DMS153 (cell line): ENCODE measurements around the gene SNCA.

Experiments
- DNase-seq: peaks from one replicate; lab custom pipeline; 2025; lab: John Stamatoyannopoulos, UW

The SNCA gene

DNA sequence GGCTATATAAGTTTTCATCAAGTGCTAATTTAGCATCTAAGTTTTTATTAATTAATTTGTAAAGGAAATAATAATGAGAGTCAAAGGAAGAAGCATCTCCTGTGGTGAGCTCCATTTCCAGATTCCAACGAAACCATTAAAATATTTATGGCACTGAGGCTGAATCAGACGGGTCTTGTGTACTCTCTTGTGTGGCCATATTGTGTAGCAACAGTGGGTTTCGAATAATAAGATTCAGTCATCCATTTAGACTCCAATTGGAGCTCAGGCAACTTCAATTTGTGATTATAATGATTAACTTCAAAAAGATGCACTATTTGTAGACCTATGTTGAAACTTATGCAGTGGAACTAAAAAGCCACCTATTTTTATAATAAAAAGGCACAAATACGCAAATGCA lies 82.4 kb downstream of the SNCA start:
- no peak for DNase-seq

DNA sequence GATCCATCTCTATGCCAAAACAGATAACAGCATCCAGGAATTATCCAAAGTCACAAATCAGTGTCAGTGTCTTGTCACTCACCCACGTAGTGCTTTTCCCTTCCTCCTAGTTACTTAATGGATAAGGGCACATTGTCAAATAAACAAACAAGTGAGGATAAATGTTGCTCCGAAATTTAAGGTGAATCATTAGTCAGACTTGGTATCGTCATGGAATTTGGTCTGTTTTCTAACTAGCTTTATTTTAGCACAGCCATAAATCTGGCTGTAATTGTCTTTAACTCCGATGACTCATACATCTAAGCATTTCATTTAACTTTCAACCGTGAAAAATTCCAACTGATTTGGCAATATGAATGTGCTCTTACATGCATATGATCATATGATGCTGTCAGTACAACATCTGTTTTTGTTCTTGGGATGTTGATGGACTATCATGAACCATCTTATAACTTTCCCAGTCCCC lies 83.3 kb downstream of the SNCA start:
- DNase-seq = no peak

DNA sequence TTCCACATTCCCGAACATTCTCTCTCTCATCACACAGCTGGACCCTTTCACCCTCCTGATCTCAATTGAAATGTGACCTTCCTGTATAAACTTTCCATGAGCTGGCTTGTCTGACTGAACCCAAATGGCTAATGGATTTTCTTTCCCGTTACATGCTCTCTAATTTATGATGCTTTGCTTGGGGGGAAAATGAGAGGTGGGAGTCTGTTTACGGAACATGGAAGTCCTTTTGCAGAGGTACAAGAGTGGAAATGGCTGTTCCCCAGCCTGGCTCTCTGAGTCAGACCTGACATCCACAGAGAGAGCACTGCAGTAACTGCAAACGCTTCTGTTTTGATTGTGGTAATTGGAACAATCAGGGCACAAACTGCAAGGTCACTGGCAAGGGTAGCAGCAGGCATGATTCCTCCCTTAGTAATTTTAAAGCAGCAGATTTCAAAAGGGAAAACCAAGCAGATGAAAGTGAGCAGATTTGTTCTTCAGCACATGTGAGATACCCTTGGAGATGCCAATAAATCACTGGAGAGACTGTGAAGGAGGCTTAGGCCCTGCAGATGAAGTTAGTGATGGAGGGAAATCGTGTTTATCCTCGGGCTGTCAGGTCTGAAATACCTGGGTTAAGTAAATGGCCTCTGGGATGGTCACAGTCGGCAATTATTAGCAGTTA lies 83.9 kb downstream of the SNCA start:
- no peak for DNase-seq

DNA sequence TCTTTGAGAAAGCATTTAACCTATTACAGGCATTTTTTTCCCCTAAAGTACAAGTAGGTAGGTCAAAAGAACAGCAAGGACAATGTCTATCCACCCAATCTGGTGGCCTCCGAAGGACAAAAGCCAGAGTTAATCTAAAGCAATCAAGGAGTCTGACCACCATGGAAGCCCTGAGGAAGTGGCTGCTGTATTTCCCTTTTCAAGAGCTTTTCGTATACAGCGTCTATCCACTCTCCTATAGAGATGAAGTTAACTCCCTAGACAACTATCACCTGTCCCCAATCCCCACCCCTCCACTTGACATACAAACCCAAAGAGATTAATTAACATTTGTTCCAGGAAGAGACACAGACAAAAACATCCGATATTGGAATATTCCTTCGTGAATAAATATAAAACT lies 85.5 kb downstream of the SNCA start:
- DNase-seq = peak; percentile 13

DNA sequence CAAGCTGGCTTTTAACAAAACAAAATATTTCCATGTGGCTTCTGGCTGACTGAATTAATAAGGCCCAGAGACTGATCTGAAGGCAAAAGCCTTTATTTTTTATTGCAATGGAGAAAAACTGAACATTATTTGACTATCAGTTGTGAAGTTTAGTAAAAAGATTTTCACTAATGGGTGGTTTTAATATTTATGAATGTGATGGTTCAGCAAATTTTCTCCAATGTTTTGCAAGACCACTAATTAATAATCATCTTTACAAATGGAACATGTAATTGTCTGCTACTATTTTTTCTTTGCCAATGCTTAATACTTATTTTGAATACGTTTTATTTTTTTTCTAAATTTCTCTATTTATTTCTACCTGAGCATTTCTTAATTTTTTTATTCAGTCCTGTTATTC lies 90.6 kb downstream of the SNCA start:
- no peak for DNase-seq

DNA sequence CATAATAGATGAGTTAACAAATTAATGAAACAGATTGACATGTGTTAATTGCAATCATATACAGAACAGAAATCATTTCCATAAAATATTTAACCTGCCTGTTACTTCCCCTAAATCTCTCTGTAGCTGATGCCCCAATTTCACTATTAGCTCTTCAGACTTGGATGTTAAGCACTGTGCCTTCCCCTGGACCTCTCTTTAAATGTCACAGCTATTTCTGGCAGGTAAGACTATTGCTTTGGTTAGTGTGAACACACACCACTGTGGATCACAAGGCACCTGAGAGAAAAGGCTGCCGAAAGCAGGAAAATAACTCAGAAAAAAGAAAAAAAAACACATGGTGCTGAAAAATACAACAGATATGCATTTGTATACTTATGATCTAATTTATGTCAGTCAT lies 91.3 kb downstream of the SNCA start:
- DNase-seq = no peak

DNA sequence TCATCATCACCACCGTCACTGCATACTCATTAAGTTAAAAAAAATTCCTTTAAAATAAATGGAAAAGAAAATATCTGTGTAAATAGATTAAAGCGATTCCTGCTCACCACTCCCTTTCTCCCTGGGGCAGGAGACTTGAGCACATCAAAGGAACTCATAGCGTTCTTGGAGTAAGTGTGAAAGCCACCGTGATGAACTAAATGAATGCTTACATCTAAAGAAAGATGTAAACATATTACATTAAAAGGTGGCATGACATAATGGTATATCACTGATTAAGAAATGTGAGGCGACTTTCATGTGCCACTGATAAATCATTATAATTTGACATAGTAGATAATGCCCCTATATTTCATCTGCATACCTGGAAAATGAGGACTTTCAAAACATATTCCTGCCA lies 92.0 kb downstream of the SNCA start:
- no peak for DNase-seq

DNA sequence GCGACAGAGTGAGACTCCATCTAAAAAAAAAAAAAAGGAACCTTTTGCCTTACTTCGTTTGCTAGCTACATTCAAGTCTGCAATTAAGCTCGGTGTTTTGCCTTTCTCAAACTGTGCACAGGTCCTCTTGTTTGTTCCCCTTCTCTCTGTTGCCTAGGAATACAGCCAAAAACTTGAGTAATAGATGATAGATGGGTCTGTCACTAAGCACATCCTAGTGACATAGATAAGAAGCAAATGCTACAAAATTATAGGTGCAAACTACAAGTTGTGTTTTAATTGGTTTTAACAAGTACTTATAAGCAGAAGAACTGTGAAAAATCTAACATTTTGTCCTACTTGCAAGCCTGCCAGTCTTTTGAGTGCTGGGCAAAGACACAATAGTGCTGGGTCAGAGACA lies 95.2 kb downstream of the SNCA start:
- DNase-seq = no peak

DNA sequence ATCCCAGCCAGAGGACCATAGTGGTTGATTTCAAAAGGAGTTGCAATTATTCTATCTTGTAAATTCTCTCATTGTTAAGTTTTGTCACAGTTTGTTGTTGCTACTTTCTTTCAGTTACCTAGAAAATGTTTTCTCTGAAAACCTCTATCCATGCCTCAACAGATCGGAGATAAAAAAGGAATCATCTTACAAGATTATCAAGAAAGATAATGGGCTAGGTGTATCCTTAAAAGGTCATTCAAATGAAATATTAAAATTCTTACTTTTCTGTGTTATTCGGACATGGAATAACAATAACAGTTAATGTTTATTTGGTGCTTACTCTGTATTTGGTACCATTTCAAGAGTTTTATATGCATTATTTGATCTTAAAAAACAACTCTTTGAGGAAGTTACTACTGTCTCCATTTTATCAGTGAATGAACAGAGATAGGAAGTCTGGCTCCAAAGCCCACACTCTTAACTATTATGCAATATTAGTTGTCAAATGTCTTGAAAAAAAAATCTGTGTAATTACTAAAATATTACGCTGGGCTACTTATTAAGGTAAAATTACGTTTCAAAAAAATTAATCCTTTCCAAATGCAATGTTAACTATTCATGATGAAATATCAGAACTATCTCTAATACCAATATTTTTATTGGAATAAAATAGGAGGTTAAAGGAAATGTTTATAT lies 97.5 kb downstream of the SNCA start:
- DNase-seq = no peak

DNA sequence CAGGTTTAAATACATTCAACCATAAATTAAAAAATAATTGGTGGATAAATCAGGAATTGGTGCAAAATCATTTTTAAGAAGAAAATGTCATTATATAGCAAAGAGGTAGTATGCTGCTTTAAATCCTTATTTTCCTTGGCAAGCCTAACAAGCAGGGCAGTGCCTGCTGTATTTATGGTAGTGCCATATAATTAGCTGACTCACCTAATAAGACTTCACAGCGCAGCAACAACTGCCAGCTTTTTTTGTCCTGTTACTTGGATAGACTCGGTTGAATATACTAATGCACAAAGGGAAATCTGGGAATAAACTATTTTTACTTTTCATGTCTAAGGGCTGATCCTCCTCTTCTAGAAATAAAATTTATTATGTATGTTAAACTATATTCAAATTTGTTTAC lies 99.1 kb downstream of the SNCA start:
- no peak for DNase-seq

DNA sequence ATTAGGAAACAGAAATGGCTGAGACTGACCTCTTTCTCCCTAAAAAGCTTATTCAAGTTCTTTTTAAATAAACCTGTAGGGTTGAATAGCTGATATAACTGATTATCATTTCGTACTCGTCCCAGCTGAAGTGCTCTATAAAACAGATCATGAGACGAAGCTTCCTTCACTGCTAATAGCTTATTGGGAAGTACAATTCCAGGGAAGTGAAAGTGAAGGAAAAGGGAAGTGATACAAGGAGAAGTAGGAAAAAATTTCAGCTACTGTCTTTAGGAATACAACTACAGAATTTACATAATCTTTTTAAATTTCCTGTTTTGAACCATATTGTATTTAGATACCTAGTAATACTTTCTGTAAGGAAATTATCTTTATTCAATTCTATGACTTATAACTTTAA lies 103.0 kb downstream of the SNCA start:
- no peak for DNase-seq

DNA sequence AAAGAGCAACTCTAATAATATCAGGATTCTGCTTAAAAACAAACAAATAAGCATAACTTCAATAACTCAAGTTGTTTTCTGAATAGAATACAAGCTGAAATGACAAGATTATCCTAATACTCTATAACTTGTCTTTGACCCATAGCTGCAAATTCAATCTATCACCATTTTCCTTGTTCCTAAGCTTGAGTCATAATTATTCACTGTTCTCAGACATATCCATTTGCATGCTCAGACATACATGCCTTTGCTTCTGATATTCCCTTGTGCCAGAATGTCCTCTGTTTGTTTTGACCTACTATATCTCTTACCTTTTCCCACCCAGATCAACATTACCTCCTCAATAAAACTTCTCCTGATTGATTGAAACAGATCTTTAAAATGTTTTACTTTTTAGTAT lies 109.7 kb downstream of the SNCA start:
- DNase-seq = no peak

DNA sequence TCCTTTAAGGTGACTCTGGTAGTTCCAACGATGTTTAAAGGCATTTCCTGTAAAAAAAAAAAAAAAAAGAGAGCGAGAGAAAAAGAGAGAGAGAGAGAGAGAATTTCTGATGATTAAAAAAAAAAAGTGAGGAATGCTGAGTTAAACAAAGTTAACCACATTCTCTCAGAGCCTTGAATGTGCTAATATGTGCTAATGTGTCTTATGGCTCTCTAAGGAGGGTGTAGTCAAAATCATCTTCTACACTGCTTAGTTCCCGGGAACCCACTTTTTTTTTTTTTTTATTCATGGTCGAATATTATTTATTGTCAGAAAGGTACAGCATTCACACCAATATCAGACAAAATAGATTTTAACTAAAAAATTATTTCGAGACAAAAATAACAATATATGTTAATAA lies 111.7 kb downstream of the SNCA start:
- no peak for DNase-seq

DNA sequence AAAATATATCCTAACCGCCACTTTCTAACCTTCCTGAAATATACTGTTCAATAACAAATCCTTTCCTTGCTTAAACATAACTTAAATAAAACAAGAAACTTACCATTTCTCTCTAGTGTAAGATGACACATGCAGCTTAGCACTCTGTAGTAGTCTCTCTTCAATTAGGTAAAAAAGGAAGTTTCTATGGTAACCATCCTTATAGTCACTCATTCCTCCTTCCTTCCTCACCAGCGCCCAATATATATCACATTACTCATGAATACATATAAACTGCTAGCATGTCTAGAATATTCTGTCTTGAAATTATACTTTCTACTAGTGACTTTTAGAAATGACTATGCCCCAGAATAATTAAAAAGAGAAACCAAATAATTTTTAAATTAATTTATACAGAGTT lies 112.2 kb downstream of the SNCA start:
- no peak for DNase-seq

DNA sequence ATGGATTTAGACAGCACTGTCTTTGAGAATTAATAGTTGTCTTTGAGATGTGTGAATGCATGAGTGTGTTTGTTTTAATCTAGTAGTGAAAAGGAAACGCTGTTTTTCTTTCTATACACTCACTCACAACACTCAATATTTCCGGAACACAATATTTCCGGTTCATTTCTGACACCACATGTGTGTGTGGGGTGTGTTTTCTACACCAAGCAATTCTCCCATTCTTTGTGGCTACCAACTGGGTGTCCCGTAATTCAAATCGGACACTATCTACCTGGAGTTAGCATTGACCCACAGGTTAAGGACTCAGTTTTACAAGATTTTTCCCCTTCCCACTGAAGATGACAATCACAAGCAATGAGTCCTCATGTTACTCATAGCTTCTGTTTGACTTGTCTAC lies 113.9 kb downstream of the SNCA start:
- DNase-seq = no peak

DNA sequence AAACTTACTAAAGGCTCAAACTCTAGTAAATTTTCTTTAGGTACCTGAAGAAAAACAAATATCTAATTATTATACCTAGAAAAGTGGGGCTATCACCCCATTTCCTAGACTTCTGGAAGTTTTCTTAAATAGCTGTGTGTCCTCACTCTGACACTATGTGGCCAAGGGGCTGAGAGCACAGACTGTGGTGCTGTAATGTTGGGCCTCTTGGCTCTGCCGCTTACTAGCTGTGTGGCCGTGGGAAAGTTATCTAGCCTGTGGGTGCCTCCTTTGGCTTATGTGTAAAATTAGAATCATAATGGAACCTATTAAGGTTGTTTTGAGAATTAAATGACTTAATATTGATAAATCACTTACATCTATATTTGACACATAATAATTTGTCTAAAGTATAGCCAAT lies 114.4 kb downstream of the SNCA start:
- no peak for DNase-seq

DNA sequence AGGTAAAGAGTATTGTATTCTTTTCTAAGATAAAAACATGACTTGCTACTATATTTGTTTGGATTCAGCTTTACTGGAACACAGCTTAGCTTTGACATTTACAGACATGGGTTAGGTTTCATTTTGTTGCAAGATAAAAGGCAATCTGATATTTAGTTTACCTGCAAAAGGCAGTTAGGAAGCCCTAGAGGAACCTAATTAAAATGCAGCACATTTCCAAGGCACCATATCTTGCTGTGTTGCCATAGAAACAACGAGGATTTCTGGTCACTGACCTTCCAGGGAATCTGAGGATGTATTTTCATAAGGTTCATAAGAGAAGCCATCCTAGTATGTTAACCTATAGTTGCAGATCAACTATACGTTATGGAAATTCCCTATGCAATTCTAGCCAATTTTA lies 116.0 kb downstream of the SNCA start:
- DNase-seq = no peak

DNA sequence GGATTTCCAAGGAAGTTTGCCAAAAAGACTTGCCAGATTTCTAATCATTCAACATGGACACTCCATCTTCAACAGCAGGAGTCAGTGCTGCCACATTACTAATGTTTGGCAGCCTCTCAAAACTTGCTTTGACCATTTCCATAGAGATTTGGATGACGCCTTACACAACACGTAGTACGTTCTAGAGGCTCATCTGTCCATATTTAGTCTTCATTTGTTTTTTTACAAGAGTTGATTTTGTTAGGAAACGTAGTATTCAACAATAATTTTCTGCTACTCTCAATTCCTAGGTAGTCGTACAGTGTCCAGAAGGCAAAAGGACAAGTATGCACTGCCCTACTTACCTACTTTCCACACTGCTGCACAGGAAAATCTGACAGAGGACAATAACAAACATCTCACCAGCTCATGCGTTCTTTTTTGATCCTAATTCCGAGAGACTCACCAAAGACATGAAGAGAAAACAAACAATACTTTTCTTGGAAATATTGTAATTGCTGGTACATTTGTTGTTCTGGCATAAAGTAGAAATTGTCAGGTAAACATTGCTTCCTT lies 117.3 kb downstream of the SNCA start:
- DNase-seq = no peak

DNA sequence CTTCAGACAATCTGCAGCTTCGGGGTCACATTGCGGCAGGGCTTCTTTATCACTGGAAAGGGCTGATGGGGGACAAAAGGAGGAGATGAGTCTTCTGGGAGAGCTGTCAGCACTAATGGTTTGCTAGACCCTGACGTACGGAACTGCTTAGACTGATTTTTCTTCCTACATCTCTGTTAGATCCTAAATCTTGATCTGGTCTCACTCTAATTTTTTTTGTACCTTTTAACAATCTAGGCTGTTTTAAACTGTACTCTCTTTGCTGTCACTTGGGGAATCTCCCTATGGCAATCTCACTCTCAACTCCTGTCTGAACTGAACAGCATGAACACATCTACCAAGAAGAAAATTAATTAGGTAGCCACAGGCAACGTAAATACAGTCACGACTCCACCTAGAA lies 120.1 kb downstream of the SNCA start:
- no peak for DNase-seq

DNA sequence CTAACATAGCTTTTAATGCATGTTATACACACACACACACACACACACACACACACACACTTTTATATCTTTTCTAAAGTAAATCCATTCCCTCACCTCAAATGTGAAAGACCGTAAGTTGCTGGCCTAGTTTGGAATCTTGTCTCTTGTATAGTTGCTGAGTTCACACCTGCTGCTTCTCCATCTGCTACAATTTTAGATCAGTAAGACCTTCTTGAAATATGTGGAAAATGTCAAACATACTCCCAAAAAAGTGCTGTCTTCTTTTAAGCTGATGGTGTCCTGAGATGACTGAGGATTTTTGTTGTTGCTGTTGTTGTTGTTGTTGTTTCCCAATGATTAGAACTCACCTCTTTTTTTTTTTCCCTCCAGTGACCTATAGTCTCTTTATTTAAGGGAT lies 121.3 kb downstream of the SNCA start:
- DNase-seq = no peak

DNA sequence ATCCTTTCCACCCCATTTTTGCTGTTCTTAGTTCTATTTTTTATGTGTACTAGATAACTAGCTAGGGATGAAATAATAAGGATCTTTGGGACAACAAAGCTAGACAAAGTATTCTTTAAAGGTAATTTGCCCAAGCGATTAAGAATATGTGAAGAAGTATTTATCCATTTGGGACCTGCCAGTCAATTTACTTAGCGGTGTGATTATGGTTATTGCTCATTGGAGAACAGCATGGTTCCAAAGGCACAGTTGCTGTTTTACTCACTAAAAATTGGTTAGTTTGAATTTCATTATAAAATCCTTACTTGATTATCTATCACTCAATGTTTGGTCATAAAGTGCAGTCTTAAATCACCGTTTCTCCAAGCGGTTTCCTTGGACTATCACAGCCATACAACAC lies 124.1 kb downstream of the SNCA start:
- DNase-seq = no peak

DNA sequence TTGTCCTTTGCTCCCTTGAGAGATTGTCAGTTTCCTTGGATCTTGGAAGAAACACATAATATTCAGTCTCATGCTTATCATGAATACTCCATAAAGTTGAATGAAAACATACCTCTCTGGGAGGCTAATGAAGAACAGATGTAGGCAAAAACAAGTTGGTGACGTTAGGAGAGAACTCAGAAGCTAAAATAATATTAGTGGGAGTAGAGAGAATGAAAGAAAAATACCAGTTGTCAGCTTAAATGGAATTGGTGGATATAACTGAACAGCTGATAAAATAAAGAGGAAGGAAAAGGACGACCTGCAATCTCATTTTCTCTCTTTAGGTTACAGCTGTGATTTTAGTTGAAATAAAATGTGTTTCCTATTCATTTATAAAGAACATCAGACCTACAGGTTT lies 124.8 kb downstream of the SNCA start:
- no peak for DNase-seq

DNA sequence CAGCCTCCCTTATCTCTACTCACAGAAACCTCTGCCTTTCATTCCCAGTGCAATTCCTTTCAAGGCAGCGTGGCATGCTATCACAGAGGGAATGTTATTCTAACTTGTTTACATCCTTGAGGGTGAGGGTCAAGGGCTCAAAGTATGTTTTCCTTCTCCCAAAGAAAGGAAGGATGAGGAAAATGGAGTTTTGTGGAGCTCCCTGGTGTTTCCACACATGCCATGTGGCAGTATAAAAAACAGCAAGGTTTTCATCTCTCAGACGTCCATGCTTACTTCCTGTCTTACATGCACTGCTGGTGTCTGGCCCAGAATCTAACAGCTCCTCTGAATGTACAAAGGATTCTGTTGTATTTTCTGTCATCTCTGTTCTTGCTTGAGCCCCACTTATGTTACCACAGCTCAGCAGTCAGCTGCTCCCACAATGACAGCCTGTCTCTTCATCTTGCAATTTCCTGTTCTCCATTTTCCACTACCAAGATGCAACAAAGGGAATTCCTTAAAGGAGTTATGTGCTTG lies 128.0 kb downstream of the SNCA start:
- DNase-seq = no peak

DNA sequence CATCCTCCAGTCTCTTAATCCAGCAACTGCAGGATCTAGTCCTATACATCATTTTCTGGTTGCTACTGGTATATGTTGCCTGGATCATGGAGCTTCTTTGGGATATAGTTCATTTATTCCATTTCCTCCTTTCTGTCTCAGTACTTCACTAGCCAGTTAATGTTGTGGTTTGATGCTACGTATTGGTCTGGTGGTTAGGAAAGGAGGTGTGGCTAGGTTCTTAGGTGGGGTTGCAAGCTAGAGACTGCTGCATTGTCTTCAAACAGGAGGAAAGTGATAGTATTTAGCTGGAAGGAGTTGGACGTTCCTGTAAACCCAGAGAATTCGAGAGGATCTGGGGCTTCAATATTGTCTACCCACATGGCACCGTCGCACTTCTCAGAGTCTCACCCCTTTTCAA lies 129.5 kb downstream of the SNCA start:
- DNase-seq = no peak
